ENCODE results near the gene KDM7A. TPM values are rescaled to one million over a fixed set of nuclear protein-coding genes. Genes with fewer than 3 reads are reported as not detected.

KDM7A gene
- total RNA-seq, 4 donors from 2014 or later = 15.0 to 26.3 (median 21.4) TPM

GRCh38 chr7:140200061-140200989, 23.5 kb upstream of the KDM7A start:
- Histone ChIP-seq H3K27me3 (no peaks in the 10 kb centered on the region), H3K4me1 (no peaks in the 10 kb centered on the region), H3K27ac (no peak overlapping the region), H3K36me3 (no peaks in the 10 kb centered on the region), H3K9me3 (peaks cover 0 to 10% (median 0%) of the 10 kb centered on the region in 3 donors), H3K4me3 (no peak overlapping the region)
- TF ChIP-seq CTCF (IDR thresholded peaks at IDR 0.05) (no peak), EP300 (IDR thresholded peaks at IDR 0.05) (no peak), POLR2AphosphoS5 (IDR thresholded peaks at IDR 0.05) (peak; percentile 5)
- peak; percentile 84 for ATAC-seq
- 63 to 96% methylated on average over 4 to 9 of the region's 15 CpGs for WGBS, 2 donors (ENCODE audit: low coverage in 1 of 2)

- TF ChIP-seq POLR2AphosphoS5 (IDR thresholded peaks at IDR 0.05) = no peak
- no peak for TF ChIP-seq CTCF (IDR thresholded peaks at IDR 0.05)
- no peak for TF ChIP-seq POLR2A (IDR thresholded peaks at IDR 0.05)
- no peak for TF ChIP-seq EP300 (IDR thresholded peaks at IDR 0.05)
- 60 to 79% methylated on average over 2 of the region's 2 CpGs for WGBS, 2 donors (ENCODE audit: low coverage in 1 of 2)
- no peaks in the 10 kb centered on the region for H3K4me1 ChIP-seq
- ATAC-seq = no peak
- H3K4me3 ChIP-seq = no peak overlapping the region
- H3K36me3 ChIP-seq = no peaks in the 10 kb centered on the region
- H3K27me3 ChIP-seq = no peaks in the 10 kb centered on the region
- H3K9me3 ChIP-seq = no peaks in the 10 kb centered on the region
- H3K27ac ChIP-seq = no peak overlapping the region
These were observed 21.2 kb upstream of the KDM7A start for GRCh38 chr7:140197938-140198337.

- H3K4me3 ChIP-seq = no peak overlapping the region
- no peak overlapping the region for H3K27ac ChIP-seq
- no peak for ATAC-seq
- no peaks in the 10 kb centered on the region for H3K9me3 ChIP-seq
- TF ChIP-seq CTCF (IDR thresholded peaks at IDR 0.05) (no peak), POLR2A (IDR thresholded peaks at IDR 0.05) (no peak), POLR2AphosphoS5 (IDR thresholded peaks at IDR 0.05) (no peak), EP300 (IDR thresholded peaks at IDR 0.05) (no peak)
- H3K36me3 ChIP-seq = no peaks in the 10 kb centered on the region
- 78 to 83% methylated on average over 7 to 9 of the region's 9 CpGs for WGBS, 2 donors (ENCODE audit: low coverage in 1 of 2)
- no peaks in the 10 kb centered on the region for H3K4me1 ChIP-seq
- H3K27me3 ChIP-seq = no peaks in the 10 kb centered on the region
These were observed 20.6 kb upstream of the KDM7A start for GRCh38 chr7:140197218-140197890.

- no peaks in the 10 kb centered on the region for H3K9me3 ChIP-seq
- no peaks in the 10 kb centered on the region for H3K36me3 ChIP-seq
- no peak overlapping the region for H3K27ac ChIP-seq
- no peaks in the 10 kb centered on the region for H3K27me3 ChIP-seq
- ATAC-seq = peak; percentile 83
- H3K4me1 ChIP-seq = no peaks in the 10 kb centered on the region
- TF ChIP-seq CTCF (IDR thresholded peaks at IDR 0.05) = no peak
- TF ChIP-seq POLR2AphosphoS5 (IDR thresholded peaks at IDR 0.05) = no peak
- TF ChIP-seq EP300 (IDR thresholded peaks at IDR 0.05) = no peak
- TF ChIP-seq POLR2A (IDR thresholded peaks at IDR 0.05) = no peak
- WGBS, 2 donors (ENCODE audit: low coverage in 1 of 2) = 44 to 53% methylated on average over 3 to 9 of the region's 10 CpGs
- H3K4me3 ChIP-seq = no peak overlapping the region
These were observed 19.8 kb upstream of the KDM7A start for GRCh38 chr7:140196361-140197217.
